HEK293 (cell line): Measurements from ENCODE around the gene PARD6B.
A peak's percentile ranks its signal among the peaks of the same experiment; 100 is the strongest.

Experiments
- CTCF ChIA-PET: fragments of 350-600 bp; formaldehyde crosslinking; extraction: SDS; loops from one replicate; lab custom pipeline; 2021; ENCODE audit warnings: antibody characterized with exemption; lab: Yijun Ruan, JAX
- POLR2A ChIA-PET: fragments of 300-600 bp; formaldehyde crosslinking; extraction: SDS; loops from one replicate; lab custom pipeline; 2020; ENCODE audit warnings: antibody characterized with exemption, inconsistent platforms; lab: Yijun Ruan, JAX
- H3K27ac ChIP-seq: fragments of 200-500 bp; sonication (Bioruptor generic); 2 replicates; pipeline ENCODE4 v1.5.1; 2014; ENCODE audit warnings: low read depth, low read length, control low read depth, inconsistent platforms; ENCODE audit errors: extremely low read depth
- H3K36me3 ChIP-seq, 2 experiments: fragments of 200-500 bp in 1 of 2; sonication (Bioruptor generic) in 1 of 2; 1 replicate in 1 of 2; 2 replicates in 1 of 2; pipeline ENCODE4 v1.5.1; 2014 to 2017; ENCODE audit warnings: inconsistent platforms in 2 of 2, low read length in 2 of 2; ENCODE audit not compliant: control insufficient read depth in 2 of 2, insufficient read depth in 1 of 2
- H3K4me1 ChIP-seq: fragments of 200-500 bp; sonication (Bioruptor generic); 2 replicates; pipeline ENCODE4 v1.5.1; 2014; ENCODE audit warnings: mild to moderate bottlenecking, low read length, inconsistent platforms; ENCODE audit not compliant: control insufficient read depth, insufficient read depth
- H3K4me3 ChIP-seq: 2 replicates; pipeline ENCODE4 v1.5.1; 2011; ENCODE audit warnings: low read depth, mild to moderate bottlenecking, control low read depth, low read length, moderate library complexity
- H3K9me3 ChIP-seq: fragments of 200-500 bp; sonication (Bioruptor generic); 2 replicates; pipeline ENCODE4 v1.5.1; 2014; ENCODE audit warnings: low read depth, low read length, inconsistent platforms; ENCODE audit not compliant: control insufficient read depth, insufficient read depth
- GLIS2 ChIP-seq: fragments of 450-650 bp; formaldehyde crosslinking; IDR thresholded peaks from 2 replicates; pipeline ENCODE4 v1.5.1; 2016; ENCODE audit warnings: missing biosample characterization, missing genetic modification characterization
- MYNN ChIP-seq: fragments of 450-650 bp; formaldehyde crosslinking; IDR thresholded peaks from 2 replicates; pipeline ENCODE4 v1.5.1; 2016; ENCODE audit warnings: missing biosample characterization, missing genetic modification characterization, borderline replicate concordance
- SETDB1 ChIP-seq: IDR thresholded peaks from one replicate; pipeline ENCODE4 v1.6.1; 2017; ENCODE audit warnings: mild to moderate bottlenecking, low read length, moderate library complexity, mixed read lengths; ENCODE audit not compliant: insufficient read length
- ZBTB17 ChIP-seq: fragments of 450-650 bp; formaldehyde crosslinking; IDR thresholded peaks from 2 replicates; pipeline ENCODE4 v1.5.1; 2016; ENCODE audit warnings: missing biosample characterization, missing genetic modification characterization
- ZBTB20 ChIP-seq: fragments of 450-650 bp; formaldehyde crosslinking; IDR thresholded peaks from 2 replicates; pipeline ENCODE4 v1.5.1; 2016; ENCODE audit warnings: missing biosample characterization, missing genetic modification characterization
- ZNF146 ChIP-seq: fragments of 450-650 bp; formaldehyde crosslinking; IDR thresholded peaks from 2 replicates; pipeline ENCODE4 v1.5.1; 2016; ENCODE audit warnings: missing biosample characterization, missing genetic modification characterization
- ZNF211 ChIP-seq: fragments of 450-650 bp; formaldehyde crosslinking; IDR thresholded peaks from 2 replicates; pipeline ENCODE4 v1.5.1; 2016; ENCODE audit warnings: low read depth, missing biosample characterization, missing genetic modification characterization
- ZNF248 ChIP-seq: fragments of 450-650 bp; formaldehyde crosslinking; IDR thresholded peaks from 2 replicates; pipeline ENCODE4 v1.5.1; 2017; ENCODE audit warnings: missing biosample characterization, missing genetic modification characterization
- ZNF292 ChIP-seq: fragments of 450-650 bp; formaldehyde crosslinking; IDR thresholded peaks from 2 replicates; pipeline ENCODE4 v1.5.1; 2016; ENCODE audit warnings: low read depth, missing biosample characterization, missing genetic modification characterization, borderline replicate concordance
- ZNF362 ChIP-seq: fragments of 450-650 bp; formaldehyde crosslinking; IDR thresholded peaks from 2 replicates; pipeline ENCODE4 v1.5.1; 2016; ENCODE audit warnings: missing biosample characterization, missing genetic modification characterization
- ZNF366 ChIP-seq: fragments of 450-650 bp; formaldehyde crosslinking; conservative IDR thresholded peaks from 2 replicates; pipeline ENCODE4 v1.5.1; 2016; ENCODE audit warnings: missing biosample characterization, missing genetic modification characterization
- ZNF404 ChIP-seq: fragments of 450-650 bp; formaldehyde crosslinking; IDR thresholded peaks from 2 replicates; pipeline ENCODE4 v1.5.1; 2017; ENCODE audit warnings: missing biosample characterization, missing genetic modification characterization
- ZNF501 ChIP-seq: fragments of 450-650 bp; formaldehyde crosslinking; IDR thresholded peaks from 2 replicates; pipeline ENCODE4 v1.5.1; 2016; ENCODE audit warnings: missing biosample characterization, missing genetic modification characterization
- ZNF549 ChIP-seq: fragments of 450-650 bp; IDR thresholded peaks from 2 replicates; pipeline ENCODE4 v1.5.1; 2018; ENCODE audit warnings: missing biosample characterization, missing genetic modification characterization, mild to moderate bottlenecking, inconsistent platforms, moderate library complexity
- ZNF560 ChIP-seq: fragments of 450-650 bp; formaldehyde crosslinking; IDR thresholded peaks from 2 replicates; pipeline ENCODE4 v1.5.1; 2017; ENCODE audit warnings: missing biosample characterization, missing genetic modification characterization, borderline replicate concordance
- ZNF621 ChIP-seq: fragments of 450-650 bp; formaldehyde crosslinking; IDR thresholded peaks from 2 replicates; pipeline ENCODE4 v1.5.1; 2017; ENCODE audit warnings: missing biosample characterization, missing genetic modification characterization
- ZNF654 ChIP-seq: fragments of 450-650 bp; formaldehyde crosslinking; IDR thresholded peaks from 2 replicates; pipeline ENCODE4 v1.5.1; 2016; ENCODE audit warnings: low read depth, missing biosample characterization, missing genetic modification characterization
- ZNF791 ChIP-seq: fragments of 450-650 bp; formaldehyde crosslinking; IDR thresholded peaks from 2 replicates; pipeline ENCODE4 v1.5.1; 2016; ENCODE audit warnings: missing biosample characterization, missing genetic modification characterization
- ZSCAN23 ChIP-seq: fragments of 450-650 bp; formaldehyde crosslinking; IDR thresholded peaks from 2 replicates; pipeline ENCODE4 v1.5.1; 2016; ENCODE audit warnings: missing biosample characterization, missing genetic modification characterization
- ZSCAN4 ChIP-seq: fragments of 450-650 bp; formaldehyde crosslinking; IDR thresholded peaks from 2 replicates; pipeline ENCODE4 v1.5.1; 2017; ENCODE audit warnings: missing biosample characterization, missing genetic modification characterization

PARD6B gene

GRCh38 chr20:50731055-50731929, at the start of gene PARD6B (continued):
- no peak for TF ChIP-seq ZNF362 (tag by site-specific recombination)

- CTCF ChIA-PET = no interaction called here
- no peaks in the 10 kb centered on the region for H3K4me1 ChIP-seq
- H3K36me3 ChIP-seq = no peaks in the 10 kb centered on the region
- POLR2A ChIA-PET = no interaction called here
- H3K27ac ChIP-seq = no peak overlapping the region
- no peak overlapping the region for H3K4me3 ChIP-seq
- TF ChIP-seq MYNN (tag by site-specific recombination) (no peak), ZNF146 (tag by site-specific recombination) (peak; percentile 95)
- H3K9me3 ChIP-seq = no peaks in the 10 kb centered on the region
Observed at GRCh38 chr20:50682065-50682464, 49.3 kb upstream of the PARD6B start.

GRCh38 chr20:50682947-50683530, 48.3 kb upstream of the PARD6B start:
- no peak for TF ChIP-seq ZNF549 (tag by site-specific recombination)
- no peak for TF ChIP-seq GLIS2 (tag by site-specific recombination)
- TF ChIP-seq ZNF560 (tag by site-specific recombination) = no peak
- TF ChIP-seq ZNF248 (tag by site-specific recombination) = no peak
- TF ChIP-seq ZNF404 (tag by site-specific recombination) = no peak
- TF ChIP-seq ZNF211 (tag by site-specific recombination) = no peak
- TF ChIP-seq ZNF292 (tag by site-specific recombination) = no peak
- TF ChIP-seq ZNF654 (tag by site-specific recombination) = no peak
- no peak for TF ChIP-seq ZNF791 (tag by site-specific recombination)
- no peak for TF ChIP-seq ZNF501 (tag by site-specific recombination)
- no peak for TF ChIP-seq ZSCAN4
- TF ChIP-seq ZNF621 (tag by site-specific recombination) = no peak
- Histone ChIP-seq H3K36me3 (no peaks in the 10 kb centered on the region), H3K9me3 (no peaks in the 10 kb centered on the region), H3K4me1 (no peaks in the 10 kb centered on the region), H3K4me3 (no peak overlapping the region), H3K27ac (no peak overlapping the region)
- ChIA-PET CTCF (interaction anchor here (0.5 to 0.6 kb wide), 2 partner anchors 69 to 183 kb away, joined by 3 read pairs; no protein-coding TSS in a partner anchor), POLR2A (no interaction called here)

- ChIA-PET CTCF (interaction anchor here (0.5 to 0.8 kb wide), 3 partner anchors 22 to 183 kb away, joined by 3 to 4 read pairs (median 3); no protein-coding TSS in a partner anchor), POLR2A (no interaction called here)
- TF ChIP-seq ZSCAN23 = no peak
- TF ChIP-seq SETDB1 = no peak
- TF ChIP-seq ZBTB20 = no peak
- TF ChIP-seq ZNF366 = no peak
- no peak for TF ChIP-seq ZBTB17 (tag by site-specific recombination)
- no peaks in the 10 kb centered on the region for H3K9me3 ChIP-seq
- H3K4me3 ChIP-seq = no peak overlapping the region
- H3K27ac ChIP-seq = no peak overlapping the region
- no peaks in the 10 kb centered on the region for H3K4me1 ChIP-seq
- H3K36me3 ChIP-seq = no peaks in the 10 kb centered on the region
Observed at GRCh38 chr20:50683570-50683969, 47.8 kb upstream of the PARD6B start.
